Activated naive CD4-positive, alpha-beta T cell treated with anti-CD3 and anti-CD28 coated beads, Interleukin-2, amount 10 ng/mL, durations not matched to agents 7 days and 5 days (primary cell): ENCODE results near the gene TOX4.

Experiments
- CTCF ChIA-PET: fragments of 350-600 bp; sonication (Branson Sonifier 250); formaldehyde crosslinking; loops from one replicate; lab custom pipeline; 2021; ENCODE audit warnings: antibody characterized with exemption; lab: Charles Lee
- DNase-seq: peaks from one replicate; pipeline ENCODE4 v3.0.0-alpha.2; 2020
- H3K27ac Mint-ChIP-seq: one replicate; pipeline ENCODE4 v1.8.0; 2021; ENCODE audit warnings: mild to moderate bottlenecking, moderate library complexity, mixed read lengths
- H3K27me3 Mint-ChIP-seq: one replicate; pipeline ENCODE4 v1.8.0; 2021; ENCODE audit warnings: mild to moderate bottlenecking, mixed read lengths
- H3K36me3 Mint-ChIP-seq: one replicate; pipeline ENCODE4 v1.8.0; 2021; ENCODE audit warnings: mixed read lengths
- H3K4me1 Mint-ChIP-seq: one replicate; pipeline ENCODE4 v1.8.0; 2021; ENCODE audit warnings: mixed read lengths
- H3K4me3 Mint-ChIP-seq: one replicate; pipeline ENCODE4 v1.8.0; 2021; ENCODE audit warnings: mild to moderate bottlenecking, moderate library complexity, mixed read lengths
- H3K9me3 Mint-ChIP-seq: one replicate; pipeline ENCODE4 v1.8.0; 2021; ENCODE audit warnings: mixed read lengths

The TOX4 gene

DNA sequence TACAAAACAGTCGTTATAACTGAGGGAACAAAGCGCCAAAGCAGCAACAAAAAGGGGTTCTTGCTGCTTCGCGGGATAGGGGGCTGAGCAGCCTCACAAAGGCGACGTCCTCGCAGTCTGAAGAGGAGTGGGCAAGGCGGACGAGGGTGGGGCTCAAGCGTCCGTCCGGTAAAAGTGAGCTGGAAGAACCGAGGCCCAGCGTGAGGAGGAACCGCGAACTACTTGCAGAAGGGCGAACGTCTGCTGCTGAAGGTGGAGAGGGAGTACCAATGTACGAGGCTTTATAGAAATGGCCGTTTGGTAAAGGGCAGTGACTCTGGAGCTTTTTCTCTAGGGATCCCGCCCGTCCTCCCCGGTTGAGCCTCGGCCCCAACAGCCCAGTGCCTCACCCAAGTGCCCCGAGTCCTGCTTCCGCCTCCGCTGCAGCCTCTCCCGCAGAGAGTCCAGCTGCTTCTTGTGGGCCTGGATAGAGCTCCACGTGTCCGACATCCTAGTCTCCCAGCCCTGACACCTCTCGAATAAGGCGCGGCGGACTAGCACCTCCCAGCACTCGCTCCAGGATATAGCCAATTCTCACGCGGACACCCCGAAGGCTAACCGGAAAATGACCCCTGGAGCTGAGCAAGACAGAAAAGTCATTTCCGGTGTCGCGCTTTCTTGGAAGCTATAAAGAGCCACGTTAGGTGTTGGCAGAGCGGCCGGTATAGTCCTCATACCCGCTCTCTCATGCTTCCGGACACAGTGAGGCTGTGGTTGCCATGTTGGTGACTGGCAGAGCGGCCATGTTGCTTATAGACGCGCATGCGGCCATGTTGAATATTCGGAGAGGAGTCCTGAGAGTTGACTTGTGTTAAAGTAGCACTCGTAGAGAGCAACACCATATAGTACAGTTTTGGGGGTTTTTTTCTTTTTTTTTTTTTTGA lies 34.0 kb downstream of the TOX4 start, which contains the start of gene METTL3:
Gene METTL3 (minus strand): TSS at position 606 of the 923 bp plus-strand sequence. CDS start 117 bp downstream, at position 489.
- H3K36me3 Mint-ChIP-seq: peaks cover 23% of the 10 kb centered on the region
- no peaks in the 10 kb centered on the region for H3K9me3 Mint-ChIP-seq
- peak within 1 kb of the TSS; percentile 97 for H3K27ac Mint-ChIP-seq
- peaks cover 43% of the 10 kb centered on the region for H3K4me1 Mint-ChIP-seq
- peaks cover 19% of the 10 kb centered on the region for H3K27me3 Mint-ChIP-seq
- CTCF ChIA-PET: interaction anchor here (0.7 to 2.9 kb wide), 5 partner anchors 9 to 46 kb away, joined by 3 to 15 read pairs (median 3); no protein-coding TSS in a partner anchor
- peak within 1 kb of the TSS; percentile 97 for H3K4me3 Mint-ChIP-seq
- peak; percentile 97 for DNase-seq

- H3K36me3 Mint-ChIP-seq: peaks cover 6% of the 10 kb centered on the region
- H3K9me3 Mint-ChIP-seq: no peaks in the 10 kb centered on the region
- peaks cover 38% of the 10 kb centered on the region for H3K27me3 Mint-ChIP-seq
- no peak overlapping the region for H3K4me3 Mint-ChIP-seq
- H3K27ac Mint-ChIP-seq: no peak overlapping the region
- CTCF ChIA-PET: interaction anchor here (1.2 kb wide), 1 partner anchor 16 kb away, joined by 3 read pairs; no protein-coding TSS in a partner anchor
- peaks cover 24% of the 10 kb centered on the region for H3K4me1 Mint-ChIP-seq
- no peak for DNase-seq
These were observed 37.3 kb downstream of the TOX4 start for GRCh38 chr14:21514341-21514740.

GRCh38 chr14:21518725-21519124 lies 41.7 kb downstream of the TOX4 start:
- no peak for DNase-seq
- Mint-ChIP-seq H3K27me3 (peaks cover 67% of the 10 kb centered on the region), H3K4me1 (no peaks in the 10 kb centered on the region), H3K36me3 (no peaks in the 10 kb centered on the region), H3K27ac (no peak overlapping the region), H3K9me3 (no peaks in the 10 kb centered on the region), H3K4me3 (no peak overlapping the region)
- CTCF ChIA-PET: no interaction called here

DNA sequence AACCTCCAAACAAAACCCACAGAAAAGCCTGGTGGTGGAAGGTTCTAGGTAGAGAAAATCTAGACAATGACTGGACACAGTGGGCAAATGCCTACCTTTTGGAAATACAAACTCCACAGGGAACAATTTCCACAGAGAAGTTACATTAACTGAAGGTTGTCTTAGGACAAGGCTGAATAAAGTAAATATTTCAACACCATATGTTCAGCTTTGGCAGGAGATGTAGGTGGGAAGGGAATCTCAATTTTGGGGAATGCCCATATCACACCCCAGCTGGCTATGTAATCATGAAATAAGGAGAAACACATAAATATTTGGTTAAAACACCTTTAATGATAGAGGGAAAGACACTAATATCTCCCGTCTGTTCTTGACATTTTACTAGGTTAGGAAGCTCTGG lies 43.8 kb downstream of the TOX4 start:
- CTCF ChIA-PET: no interaction called here
- peaks cover 61% of the 10 kb centered on the region for H3K27me3 Mint-ChIP-seq
- H3K4me1 Mint-ChIP-seq: peaks cover 8% of the 10 kb centered on the region
- no peaks in the 10 kb centered on the region for H3K36me3 Mint-ChIP-seq
- DNase-seq: no peak
- no peak overlapping the region for H3K4me3 Mint-ChIP-seq
- H3K27ac Mint-ChIP-seq: no peak overlapping the region
- H3K9me3 Mint-ChIP-seq: no peaks in the 10 kb centered on the region

- peaks cover 14% of the 10 kb centered on the region for H3K4me1 Mint-ChIP-seq
- CTCF ChIA-PET: no interaction called here
These were observed 44.5 kb downstream of the TOX4 start for GRCh38 chr14:21521501-21521900.

DNA sequence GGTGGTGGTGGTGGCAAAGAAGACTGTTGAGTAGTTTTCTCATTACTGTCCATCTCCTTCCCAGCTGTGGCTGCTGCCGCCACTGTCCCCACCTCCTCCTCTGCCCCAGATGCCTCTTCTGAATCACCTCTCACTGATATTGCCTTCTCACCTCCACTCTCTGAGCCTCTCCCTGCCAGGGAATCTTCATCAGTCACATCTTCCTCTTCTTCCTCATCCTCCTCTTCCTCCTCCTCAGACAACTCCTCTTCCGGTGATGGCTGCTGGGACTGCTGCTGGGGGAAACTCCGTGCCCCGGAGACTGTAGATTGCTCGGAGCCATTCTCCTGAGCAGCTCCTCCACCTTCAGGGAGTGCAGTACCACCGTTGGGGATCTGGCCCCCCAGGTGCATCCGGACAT lies 46.2 kb downstream of the TOX4 start:
- CTCF ChIA-PET: interaction anchor here (1.4 kb wide), 1 partner anchor 25 kb away, joined by 4 read pairs; no protein-coding TSS in a partner anchor
- Mint-ChIP-seq H3K9me3 (no peaks in the 10 kb centered on the region), H3K27ac (no peak overlapping the region), H3K27me3 (peaks cover 61% of the 10 kb centered on the region), H3K36me3 (no peaks in the 10 kb centered on the region), H3K4me1 (peaks cover 23% of the 10 kb centered on the region), H3K4me3 (no peak overlapping the region)
- no peak for DNase-seq

More at GRCh38 chr14:21521501-21521900, 44.5 kb downstream of the TOX4 start:
- no peak for DNase-seq
- H3K4me3 Mint-ChIP-seq: no peak overlapping the region
- H3K9me3 Mint-ChIP-seq: no peaks in the 10 kb centered on the region
- no peaks in the 10 kb centered on the region for H3K36me3 Mint-ChIP-seq
- H3K27me3 Mint-ChIP-seq: peaks cover 58% of the 10 kb centered on the region
- H3K27ac Mint-ChIP-seq: no peak overlapping the region

DNA sequence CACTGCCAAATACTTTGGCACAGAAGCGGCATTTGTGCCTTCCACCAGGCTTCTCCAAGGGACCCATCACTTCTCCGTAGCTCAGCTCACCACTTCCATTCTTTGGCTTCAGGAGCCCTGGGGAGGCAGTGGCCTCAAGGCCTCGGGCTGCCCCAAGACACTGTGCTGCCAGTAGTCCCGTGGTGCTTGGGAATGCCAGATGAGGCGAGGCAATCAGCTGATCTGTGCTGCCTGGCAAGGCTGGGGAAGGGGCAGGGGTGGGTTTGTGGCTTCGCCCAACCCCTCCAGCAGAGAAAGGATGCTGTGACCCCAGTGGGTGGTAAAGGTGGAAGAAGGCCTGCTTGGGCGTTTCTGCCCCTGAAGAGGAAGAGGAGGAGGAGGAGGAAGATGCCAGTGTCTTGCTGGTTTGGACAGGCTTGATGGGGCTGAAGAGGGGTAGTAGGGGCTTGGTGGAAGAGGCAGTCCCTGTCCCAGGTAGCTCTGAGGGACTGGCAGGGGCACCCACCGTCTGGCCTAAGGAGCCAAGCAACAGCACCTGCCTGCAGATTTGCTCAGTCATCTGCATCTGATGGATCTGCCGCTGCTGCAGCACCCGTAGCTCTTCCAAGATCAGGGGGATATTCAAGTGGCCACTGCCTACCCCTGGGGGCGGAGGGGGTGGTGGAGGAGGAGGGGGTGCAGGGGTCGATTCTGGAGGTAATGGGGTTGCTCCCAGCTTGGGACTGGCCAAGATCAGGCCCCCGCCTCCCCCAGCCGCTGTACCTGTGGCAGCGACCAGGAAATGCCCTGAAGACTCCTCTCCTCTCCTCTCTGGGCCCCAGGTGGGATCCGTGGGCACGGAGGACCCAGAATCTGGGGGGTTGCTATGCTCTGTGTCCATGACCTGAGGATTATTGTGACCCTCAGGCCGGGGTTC lies 47.8 kb downstream of the TOX4 start:
- Mint-ChIP-seq H3K4me1 (peaks cover 23% of the 10 kb centered on the region), H3K36me3 (no peaks in the 10 kb centered on the region), H3K27ac (peak overlapping the region; percentile 4), H3K27me3 (peaks cover 47% of the 10 kb centered on the region), H3K9me3 (no peaks in the 10 kb centered on the region), H3K4me3 (peak overlapping the region; percentile 80)
- CTCF ChIA-PET: interaction anchor here (0.9 kb wide), 1 partner anchor 30 kb away, joined by 3 read pairs; no protein-coding TSS in a partner anchor
- no peak for DNase-seq

DNA sequence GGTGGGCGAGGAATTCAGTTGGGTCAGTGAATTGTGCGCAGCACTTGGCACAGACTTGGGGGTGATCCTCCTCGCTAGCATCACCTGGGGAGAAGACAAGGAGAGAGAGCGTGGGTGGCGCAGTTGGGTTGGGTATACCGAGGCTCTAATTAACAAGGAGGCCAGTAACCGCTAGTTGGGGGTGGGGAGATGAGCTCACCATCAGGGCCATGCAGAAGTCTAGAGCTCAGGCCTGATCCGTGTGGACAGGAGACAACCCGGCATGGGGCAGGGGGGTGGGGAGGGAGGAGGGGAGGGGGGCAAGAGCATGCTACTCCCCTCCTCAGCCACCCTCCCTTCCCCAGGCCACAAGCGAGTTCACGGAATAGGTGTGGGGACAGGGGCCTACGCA lies 48.6 kb downstream of the TOX4 start:
- H3K36me3 Mint-ChIP-seq: no peaks in the 10 kb centered on the region
- peak overlapping the region; percentile 4 for H3K27ac Mint-ChIP-seq
- H3K9me3 Mint-ChIP-seq: no peaks in the 10 kb centered on the region
- peaks cover 23% of the 10 kb centered on the region for H3K4me1 Mint-ChIP-seq
- CTCF ChIA-PET: interaction anchor here (0.9 to 1.0 kb wide), 2 partner anchors 27 to 30 kb away, joined by 3 to 6 read pairs; no protein-coding TSS in a partner anchor
- H3K4me3 Mint-ChIP-seq: peak overlapping the region; percentile 80
- H3K27me3 Mint-ChIP-seq: peaks cover 46% of the 10 kb centered on the region
- no peak for DNase-seq

- no peaks in the 10 kb centered on the region for H3K36me3 Mint-ChIP-seq
- H3K27me3 Mint-ChIP-seq: peaks cover 44% of the 10 kb centered on the region
- peak within 1 kb of the TSS; percentile 4 for H3K27ac Mint-ChIP-seq
- peaks cover 23% of the 10 kb centered on the region for H3K4me1 Mint-ChIP-seq
- no peaks in the 10 kb centered on the region for H3K9me3 Mint-ChIP-seq
- peak within 1 kb of the TSS; percentile 80 for H3K4me3 Mint-ChIP-seq
- CTCF ChIA-PET: interaction anchor here (0.9 to 1.0 kb wide), 2 partner anchors 28 to 30 kb away, joined by 4 to 6 read pairs; no protein-coding TSS in a partner anchor
- DNase-seq: peak; percentile 77
These were observed 49.1 kb downstream of the TOX4 start, which contains the start of gene SALL2 for GRCh38 chr14:21525962-21526671. SALL2 (minus strand) TSS chr14:21526346; CDS start chr14:21526127, 219 bp downstream.

DNA sequence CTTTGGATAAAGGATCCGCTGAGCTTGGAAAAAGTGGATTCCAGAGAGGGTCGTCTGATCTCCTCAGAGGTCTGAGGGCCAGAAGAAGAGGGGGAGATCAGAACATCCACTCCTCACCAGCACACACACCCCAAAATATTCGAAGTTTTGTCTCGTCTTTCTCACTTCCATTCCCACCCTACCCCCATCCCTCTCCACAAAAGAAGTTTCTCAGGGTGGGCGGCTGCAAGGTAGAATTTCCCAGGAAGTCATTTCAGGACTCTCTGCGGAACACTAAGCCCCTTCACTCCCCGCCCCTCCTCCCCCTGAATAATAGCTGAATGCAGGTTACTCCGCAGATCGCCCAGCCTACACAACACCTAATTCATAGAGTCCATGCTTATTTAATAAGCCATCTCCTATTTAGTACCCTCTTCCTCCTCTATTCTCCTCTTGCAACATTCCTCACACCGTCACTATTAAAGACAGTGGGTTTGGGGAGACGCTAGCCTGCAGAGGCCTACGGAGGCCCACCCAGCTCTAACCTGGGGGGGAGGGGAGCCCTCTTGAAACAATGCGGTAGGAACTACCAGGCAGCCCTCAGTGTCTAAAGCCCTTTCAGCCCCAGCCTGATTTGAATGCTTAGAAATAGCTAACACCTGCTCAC lies 49.8 kb downstream of the TOX4 start:
- no peak overlapping the region for H3K27ac Mint-ChIP-seq
- H3K27me3 Mint-ChIP-seq: peaks cover 37% of the 10 kb centered on the region
- peak overlapping the region; percentile 80 for H3K4me3 Mint-ChIP-seq

DNA sequence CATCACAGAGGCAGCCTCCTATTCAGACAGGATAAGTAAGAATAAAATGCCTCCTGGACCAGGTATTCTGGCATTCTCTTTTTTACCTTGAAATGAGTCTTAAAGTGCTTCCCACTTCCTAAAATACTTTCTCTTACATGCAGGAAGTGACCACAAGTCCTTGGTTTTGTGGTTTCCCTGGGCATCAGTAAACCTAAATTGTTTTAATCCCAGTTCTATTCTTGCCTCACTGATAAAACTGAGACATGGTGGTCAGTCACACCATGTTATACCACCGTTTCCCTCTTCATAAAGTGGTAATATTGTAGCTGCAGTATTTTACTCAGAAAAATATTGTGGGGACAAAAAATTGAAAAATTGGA lies 50.3 kb downstream of the TOX4 start:
- H3K27ac Mint-ChIP-seq: no peak overlapping the region
- H3K4me1 Mint-ChIP-seq: peaks cover 23% of the 10 kb centered on the region
- H3K27me3 Mint-ChIP-seq: peaks cover 32% of the 10 kb centered on the region
- DNase-seq: no peak
- H3K9me3 Mint-ChIP-seq: no peaks in the 10 kb centered on the region
- peak overlapping the region; percentile 80 for H3K4me3 Mint-ChIP-seq
- CTCF ChIA-PET: interaction anchor here (0.6 kb wide), 1 partner anchor 112 kb away, joined by 3 read pairs; no protein-coding TSS in a partner anchor
- no peaks in the 10 kb centered on the region for H3K36me3 Mint-ChIP-seq

More for the DNA sequence above, 49.8 kb downstream of the TOX4 start:
- CTCF ChIA-PET: interaction anchor here (0.6 to 0.9 kb wide), 2 partner anchors 30 to 111 kb away, joined by 3 to 4 read pairs; no protein-coding TSS in a partner anchor
- Mint-ChIP-seq H3K4me1 (peaks cover 23% of the 10 kb centered on the region), H3K9me3 (no peaks in the 10 kb centered on the region), H3K36me3 (no peaks in the 10 kb centered on the region)
- DNase-seq: no peak

GRCh38 chr14:21528381-21529348 lies 51.7 kb downstream of the TOX4 start:
- peaks cover 32% of the 10 kb centered on the region for H3K27me3 Mint-ChIP-seq
- no peak overlapping the region for H3K4me3 Mint-ChIP-seq
- H3K36me3 Mint-ChIP-seq: no peaks in the 10 kb centered on the region
- CTCF ChIA-PET: interaction anchor here (1.1 kb wide), 1 partner anchor 28 kb away, joined by 3 read pairs; no protein-coding TSS in a partner anchor
- no peaks in the 10 kb centered on the region for H3K9me3 Mint-ChIP-seq
- peaks cover 23% of the 10 kb centered on the region for H3K4me1 Mint-ChIP-seq
- H3K27ac Mint-ChIP-seq: no peak overlapping the region
- no peak for DNase-seq
